A549 treated with CORT108297 at 1 μM for 4 hours (cell line): Measurements from ENCODE around the gene DXO. TPM values are rescaled to one million over a fixed set of nuclear protein-coding genes. Genes with fewer than 3 reads are reported as not detected.

Experiments
- total RNA-seq: library from RNA; stranded (reverse); fragments of 200-300 nt; extraction: Qiagen RNA extraction; gene quantifications from 5 replicates; pipeline ENCODE4 v1.2.3, GENCODE V29; 2022

The DXO gene
- 11.7 to 13.4 TPM (median 12.5 TPM) in 5 replicates for total RNA-seq

DNA sequence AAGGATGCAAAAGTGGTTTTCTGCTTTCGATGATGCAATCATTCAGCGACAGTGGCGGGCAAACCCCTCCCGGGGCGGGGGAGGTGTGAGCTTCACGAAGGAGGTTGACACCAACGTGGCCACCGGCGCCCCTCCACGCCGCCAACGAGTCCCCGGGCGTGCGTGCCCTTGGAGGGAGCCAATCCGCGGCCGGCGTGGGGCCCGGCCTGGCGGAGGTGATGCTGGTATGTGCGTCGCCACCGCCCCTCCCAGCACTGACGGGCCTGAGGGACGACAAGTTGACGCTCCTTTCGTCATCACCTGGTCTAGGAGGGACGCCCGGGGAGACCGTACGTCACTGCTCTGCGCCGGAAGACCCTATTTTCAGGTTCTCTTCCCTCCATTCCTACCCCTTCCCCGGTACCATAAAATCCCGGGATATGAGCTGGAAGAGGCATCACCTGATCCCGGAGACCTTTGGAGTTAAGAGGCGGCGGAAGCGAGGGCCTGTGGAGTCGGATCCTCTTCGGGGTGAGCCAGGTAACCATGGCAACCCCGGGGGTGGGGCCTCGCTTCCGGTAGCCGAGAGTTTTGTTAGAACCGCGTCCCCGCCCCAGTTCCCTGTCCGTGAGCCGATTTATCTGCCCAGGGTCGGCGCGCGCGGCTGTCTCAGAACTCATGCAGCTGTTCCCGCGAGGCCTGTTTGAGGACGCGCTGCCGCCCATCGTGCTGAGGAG is at the start of gene DXO:
TSS of gene DXO (minus strand) at position 146 of the 716 bp plus-strand sequence. CDS start 463 bp downstream, outside the sequence.

DNA sequence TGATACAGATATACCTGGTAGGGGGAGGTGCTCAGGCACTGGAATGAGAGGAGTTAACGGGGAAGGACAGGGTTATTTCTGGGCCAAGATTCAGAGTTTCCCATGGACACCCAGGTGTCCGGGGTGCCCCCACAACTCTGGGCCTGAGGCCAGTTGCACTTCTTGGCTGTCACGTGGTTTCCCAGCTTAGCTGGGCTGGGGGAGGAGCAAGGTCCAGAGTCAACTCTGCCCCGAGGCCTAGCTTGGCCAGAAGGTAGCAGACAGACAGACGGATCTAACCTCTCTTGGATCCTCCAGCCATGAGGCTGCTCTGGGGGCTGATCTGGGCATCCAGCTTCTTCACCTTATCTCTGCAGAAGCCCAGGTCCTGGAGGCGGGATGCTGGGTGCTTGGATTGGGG is 42.6 kb upstream of the DXO start, which contains the start of gene C4B:
TSS of gene C4B (plus strand) at position 249 of the 400 bp plus-strand sequence. CDS start at position 300, 51 bp downstream.

DNA sequence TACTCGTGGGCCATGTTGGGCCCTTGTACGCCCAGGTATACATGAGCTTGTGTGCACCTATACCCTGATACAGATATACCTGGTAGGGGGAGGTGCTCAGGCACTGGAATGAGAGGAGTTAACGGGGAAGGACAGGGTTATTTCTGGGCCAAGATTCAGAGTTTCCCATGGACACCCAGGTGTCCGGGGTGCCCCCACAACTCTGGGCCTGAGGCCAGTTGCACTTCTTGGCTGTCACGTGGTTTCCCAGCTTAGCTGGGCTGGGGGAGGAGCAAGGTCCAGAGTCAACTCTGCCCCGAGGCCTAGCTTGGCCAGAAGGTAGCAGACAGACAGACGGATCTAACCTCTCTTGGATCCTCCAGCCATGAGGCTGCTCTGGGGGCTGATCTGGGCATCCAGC is 9.8 kb upstream of the DXO start, which contains the start of gene C4A:
TSS of gene C4A (plus strand) at position 314 of the 400 bp plus-strand sequence. CDS start at position 365, 51 bp downstream.

DNA sequence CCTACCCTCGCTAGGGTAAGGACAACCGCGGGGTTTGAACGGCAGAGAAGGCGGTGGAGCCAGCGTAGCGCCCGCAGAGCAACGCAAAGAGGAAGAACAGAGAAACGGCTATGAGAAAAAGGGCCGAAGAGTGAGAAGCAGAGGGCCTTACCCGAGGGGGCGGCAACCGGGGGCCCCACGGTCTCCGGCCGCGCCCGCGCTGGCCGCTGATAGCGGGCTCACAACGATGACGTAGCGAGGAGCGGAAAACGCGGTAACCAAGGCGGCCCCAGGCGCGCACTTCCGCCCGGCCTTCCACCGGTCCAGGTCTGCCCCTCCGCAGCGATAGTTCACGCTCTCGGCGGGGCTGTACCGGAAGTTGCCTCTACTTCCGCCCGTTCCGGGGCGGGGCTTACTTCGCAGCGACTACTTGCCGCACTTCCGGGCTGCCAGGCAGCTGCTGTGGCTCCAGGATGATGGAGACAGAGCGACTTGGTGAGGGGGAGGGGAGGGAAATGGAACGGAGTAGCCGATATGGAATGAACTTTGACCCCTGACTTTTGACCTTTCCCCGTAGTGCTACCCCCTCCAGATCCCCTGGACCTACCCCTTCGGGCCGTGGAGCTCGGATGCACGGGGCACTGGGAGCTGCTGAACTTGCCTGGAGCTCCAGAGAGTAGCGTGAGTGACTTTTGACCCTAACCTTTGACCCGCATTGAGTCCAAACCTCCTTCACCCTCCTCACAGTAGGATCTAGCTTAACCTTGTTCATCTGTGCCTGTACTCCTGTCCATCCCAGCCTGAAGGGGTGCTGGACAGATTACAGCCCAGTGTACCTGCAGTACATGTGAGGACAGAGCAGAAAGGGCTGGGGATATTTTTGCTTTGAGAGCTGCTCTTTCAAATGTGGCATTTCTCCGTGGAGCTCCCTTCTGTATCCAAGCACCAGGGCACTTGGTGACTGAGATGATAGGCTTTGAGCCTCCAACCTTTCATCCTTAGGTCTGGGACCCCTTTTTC is 12.9 kb downstream of the DXO start, which contains the start of the genes NELFE and SKIC2:
TSS of gene NELFE (minus strand) at position 231 of the 999 bp plus-strand sequence. CDS start 525 bp downstream, outside the sequence.
TSS of gene SKIC2 (plus strand) at position 435 of the 999 bp plus-strand sequence. CDS start at position 453, 18 bp downstream.

DNA sequence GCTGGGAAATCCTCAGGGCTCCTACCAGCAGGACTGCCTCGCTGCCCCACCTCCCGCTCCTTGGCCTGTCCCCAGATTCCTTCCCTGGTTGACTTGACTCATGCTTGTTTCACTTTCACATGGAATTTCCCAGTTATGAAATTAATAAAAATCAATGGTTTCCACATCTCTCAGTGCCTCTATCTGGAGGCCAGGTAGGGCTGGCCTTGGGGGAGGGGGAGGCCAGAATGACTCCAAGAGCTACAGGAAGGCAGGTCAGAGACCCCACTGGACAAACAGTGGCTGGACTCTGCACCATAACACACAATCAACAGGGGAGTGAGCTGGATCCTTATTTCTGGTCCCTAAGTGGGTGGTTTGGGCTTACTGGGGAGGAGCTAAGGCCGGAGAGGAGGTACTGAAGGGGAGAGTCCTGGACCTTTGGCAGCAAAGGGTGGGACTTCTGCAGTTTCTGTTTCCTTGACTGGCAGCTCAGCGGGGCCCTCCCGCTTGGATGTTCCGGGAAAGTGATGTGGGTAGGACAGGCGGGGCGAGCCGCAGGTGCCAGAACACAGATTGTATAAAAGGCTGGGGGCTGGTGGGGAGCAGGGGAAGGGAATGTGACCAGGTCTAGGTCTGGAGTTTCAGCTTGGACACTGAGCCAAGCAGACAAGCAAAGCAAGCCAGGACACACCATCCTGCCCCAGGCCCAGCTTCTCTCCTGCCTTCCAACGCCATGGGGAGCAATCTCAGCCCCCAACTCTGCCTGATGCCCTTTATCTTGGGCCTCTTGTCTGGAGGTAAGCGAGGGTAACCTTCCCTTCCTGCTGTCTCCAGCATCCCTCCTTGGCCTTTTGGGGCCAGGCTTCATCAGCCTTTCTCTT is 26.2 kb downstream of the DXO start, which contains the start of gene CFB:
TSS of gene CFB (plus strand) at position 589 of the 863 bp plus-strand sequence. CDS start at position 716, 127 bp downstream.

DNA sequence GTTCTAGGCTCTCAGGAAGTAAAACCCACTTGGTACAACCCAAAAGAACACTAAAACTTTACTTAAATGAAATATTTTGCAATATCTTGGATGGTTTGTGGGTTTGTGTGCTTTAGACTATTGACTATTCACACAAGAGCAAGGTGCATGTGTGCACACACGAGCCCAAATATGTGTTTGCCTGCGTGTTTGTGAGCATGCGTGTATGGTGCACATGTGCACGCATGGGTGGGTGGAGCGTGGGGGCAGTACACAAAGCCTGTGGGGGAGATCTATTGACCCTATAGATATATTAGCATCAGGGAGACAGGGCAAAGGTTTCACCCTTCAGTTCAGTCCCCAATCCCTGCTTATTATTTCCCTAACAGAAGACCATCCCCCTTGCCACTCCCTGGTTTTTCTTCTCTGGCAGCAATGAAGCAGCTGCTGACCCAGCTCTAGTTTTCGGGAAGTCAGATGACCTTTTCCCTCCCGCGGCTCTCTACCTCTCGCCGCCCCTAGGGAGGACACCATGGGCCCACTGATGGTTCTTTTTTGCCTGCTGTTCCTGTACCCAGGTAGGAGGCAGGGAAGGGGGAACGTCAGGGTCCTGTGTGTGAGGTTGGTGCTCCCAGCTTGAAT is 44.6 kb downstream of the DXO start, which contains the start of gene C2:
TSS of gene C2 (plus strand) at position 476 of the 621 bp plus-strand sequence. CDS start at position 512, 36 bp downstream.

Other genes starting within 250 kb of the DXO start
- not detected in 5 replicates for gene MPIG6B, start 248.8 kb downstream of the DXO start, total RNA-seq
- 28.8 to 35.0 TPM (median 32.1 TPM) in 5 replicates for gene DDAH2, start 242.8 kb downstream of the DXO start, total RNA-seq
- gene CLIC1, start 235.6 kb downstream of the DXO start, total RNA-seq, result 497 to 519 TPM (median 513 TPM) in 5 replicates
- 11.5 to 15.5 TPM (median 14.0 TPM) in 5 replicates for gene MSH5, start 232.1 kb downstream of the DXO start, total RNA-seq
- 2.7 to 4.9 TPM (median 4.1 TPM) in 5 replicates for gene SAPCD1, start 209.5 kb downstream of the DXO start, total RNA-seq
- gene VWA7, start 194.8 kb downstream of the DXO start, total RNA-seq, result 1.5 to 2.0 TPM (median 1.8 TPM) in 5 replicates
- 47.0 to 60.8 TPM (median 59.2 TPM) in 5 replicates for gene VARS1, start 176.4 kb downstream of the DXO start, total RNA-seq
- gene LSM2, start 165.2 kb downstream of the DXO start, total RNA-seq, result 48.5 to 67.7 TPM (median 60.4 TPM) in 5 replicates
- gene HSPA1L, start 156.9 kb downstream of the DXO start, total RNA-seq, result 1.5 to 2.2 TPM (median 1.8 TPM) in 5 replicates
- gene HSPA1A, start 156.6 kb downstream of the DXO start, total RNA-seq, result 250 to 374 TPM (median 304 TPM) in 5 replicates
- 191 to 290 TPM (median 231 TPM) in 5 replicates for gene HSPA1B, start 144.4 kb downstream of the DXO start, total RNA-seq
- gene NEU1, start 109.3 kb downstream of the DXO start, total RNA-seq, result 23.0 to 37.8 TPM (median 29.3 TPM) in 5 replicates
- gene SLC44A4, start 93.1 kb downstream of the DXO start, total RNA-seq, result 0.06 to 0.16 TPM in 2 of 5 replicates, not detected in the others
- gene EHMT2, start 74.4 kb downstream of the DXO start, total RNA-seq, result 25.9 to 35.4 TPM (median 32.0 TPM) in 5 replicates
- gene ZBTB12, start 70.1 kb downstream of the DXO start, total RNA-seq, result 3.4 to 5.3 TPM (median 4.6 TPM) in 5 replicates
- 0.21 to 0.68 TPM (median 0.31 TPM) in 5 replicates for gene C2, start 44.4 kb downstream of the DXO start, total RNA-seq
- gene CFB, start 26.0 kb downstream of the DXO start, total RNA-seq, result 1.5 to 3.3 TPM (median 2.4 TPM) in 5 replicates
- 74.7 to 85.0 TPM (median 75.1 TPM) in 5 replicates for gene NELFE, start 13.2 kb downstream of the DXO start, total RNA-seq
- 21.0 to 27.3 TPM (median 25.4 TPM) in 5 replicates for gene SKIC2, start 13.0 kb downstream of the DXO start, total RNA-seq
- 0.48 to 1.5 TPM (median 1.1 TPM) in 5 replicates for gene C4A, start 9.9 kb upstream of the DXO start, total RNA-seq
- gene C4B, start 42.7 kb upstream of the DXO start, total RNA-seq, result 0.46 to 1.7 TPM (median 0.76 TPM) in 5 replicates
- gene CYP21A2, start 66.3 kb upstream of the DXO start, total RNA-seq, result not detected in 5 replicates
- 0.32 to 0.72 TPM (median 0.56 TPM) in 5 replicates for gene TNXB, start 137.2 kb upstream of the DXO start, total RNA-seq
- 27.4 to 38.6 TPM (median 36.1 TPM) in 5 replicates for gene ATF6B, start 156.1 kb upstream of the DXO start, total RNA-seq
- gene FKBPL, start 158.2 kb upstream of the DXO start, total RNA-seq, result 6.4 to 8.4 TPM (median 8.1 TPM) in 5 replicates
- 0.30 to 0.74 TPM (median 0.52 TPM) in 5 replicates for gene PRRT1, start 179.8 kb upstream of the DXO start, total RNA-seq
- gene PPT2, start 182.0 kb upstream of the DXO start, total RNA-seq, result 7.1 to 10.4 TPM (median 9.9 TPM) in 5 replicates
- 1.4 to 2.6 TPM (median 1.9 TPM) in 5 replicates for gene EGFL8, start 192.5 kb upstream of the DXO start, total RNA-seq
- gene AGPAT1, start 203.9 kb upstream of the DXO start, total RNA-seq, result 33.3 to 41.7 TPM (median 40.0 TPM) in 5 replicates
- 32.2 to 49.6 TPM (median 47.9 TPM) in 5 replicates for gene RNF5, start 206.3 kb upstream of the DXO start, total RNA-seq
- 1.4 to 2.3 TPM (median 1.7 TPM) in 5 replicates for gene AGER, start 212.1 kb upstream of the DXO start, total RNA-seq
- gene PBX2, start 218.1 kb upstream of the DXO start, total RNA-seq, result 13.9 to 19.9 TPM (median 17.4 TPM) in 5 replicates
- gene GPSM3, start 220.5 kb upstream of the DXO start, total RNA-seq, result 0.31 to 0.43 TPM (median 0.38 TPM) in 5 replicates